GM12878 (cell line): Measurements from ENCODE around the gene GP9. TPM values are rescaled to one million over a fixed set of nuclear protein-coding genes. Genes with fewer than 3 reads are reported as not detected.

ENCODE experiments used
- ATAC-seq: fragments of 200-7000 bp; cut with Tn5 transposase; 3 replicates; pipeline ENCODE4 v1.9.1; 2020; ENCODE audit warnings: mild to moderate bottlenecking, moderate library complexity
- BruUV-seq: library from RNA; stranded (reverse); fragments of 400-500 nt; replicated peaks from 2 replicates; lab custom pipeline; 2021; lab: Mats Ljungman, UMichigan
- CTCF ChIA-PET: fragments of 300-600 bp; sonication (Branson Sonifier 250); formaldehyde crosslinking; extraction: SDS; loops from one replicate; lab custom pipeline; 2021; ENCODE audit warnings: inconsistent platforms; lab: Yijun Ruan, JAX
- POLR2A ChIA-PET: fragments of 350-600 bp; formaldehyde crosslinking; extraction: SDS; loops from one replicate; lab custom pipeline; 2021; ENCODE audit warnings: inconsistent platforms; lab: Charles Lee
- RAD21 ChIA-PET: fragments of 300-600 bp; sonication (Branson Sonifier 250); formaldehyde crosslinking; loops from one replicate; lab custom pipeline; 2023; ENCODE audit warnings: antibody characterized with exemption; ENCODE audit not compliant: unreplicated experiment; lab: Charles Lee
- SMC1A ChIA-PET: fragments of 300-600 bp; sonication (Branson Sonifier 250); formaldehyde crosslinking; loops from one replicate; lab custom pipeline; 2023; ENCODE audit not compliant: unreplicated experiment, uncharacterized antibody; lab: Charles Lee
- DNase-seq: peaks from one replicate; pipeline ENCODE4 v3.0.0-alpha.2; 2011; ENCODE audit warnings: low read depth, low spot score
- FAIRE-seq: peaks from 3 replicates; lab custom pipeline; 2011; peaks lifted over from hg19 to GRCh38; lab: Jason Lieb, UNC
- H2AFZ ChIP-seq: 2 replicates; pipeline ENCODE4 v1.6.0; 2011; ENCODE audit warnings: low read depth, low read length, control low read depth; ENCODE audit not compliant: control insufficient read depth
- H3K27ac ChIP-seq: 2 replicates; pipeline ENCODE4 v1.5.1; 2011; ENCODE audit warnings: control low read depth; ENCODE audit not compliant: control insufficient read depth, insufficient read depth
- H3K27me3 ChIP-seq, 2 experiments: replicated peaks in 1 of 2; 2 replicates each; pipeline versions ENCODE4 v1.6.0 to v1.6.1; 2011; ENCODE audit warnings: low read length in 1 of 2; ENCODE audit not compliant: control insufficient read depth in 2 of 2, insufficient read depth in 2 of 2
- H3K36me3 ChIP-seq, 2 experiments: 2 replicates each; pipeline ENCODE4 v1.5.1; 2011; ENCODE audit warnings: low read length in 1 of 2; ENCODE audit not compliant: control insufficient read depth in 2 of 2, insufficient read depth in 2 of 2
- H3K4me1 ChIP-seq: 2 replicates; pipeline ENCODE4 v1.6.1; 2011; ENCODE audit warnings: mild to moderate bottlenecking, low read length, moderate library complexity, mixed read lengths; ENCODE audit not compliant: control insufficient read depth, insufficient read depth
- H3K4me2 ChIP-seq: 2 replicates; pipeline ENCODE4 v1.6.0; 2011; ENCODE audit warnings: control low read depth; ENCODE audit not compliant: control insufficient read depth, insufficient read depth
- H3K4me3 ChIP-seq: fragments of 200-600 bp; sonication (generic); 2 replicates; pipeline ENCODE4 v1.5.1; 2016
- H3K79me2 ChIP-seq: 2 replicates; pipeline ENCODE4 v1.6.0; 2011; ENCODE audit warnings: low read length; ENCODE audit not compliant: control insufficient read depth, insufficient read depth
- H3K9ac ChIP-seq: 2 replicates; pipeline ENCODE4 v1.8.0; 2011; ENCODE audit warnings: low read length, control low read depth, mixed read lengths; ENCODE audit not compliant: control insufficient read depth, insufficient read depth
- H3K9me3 ChIP-seq: replicated peaks from 3 replicates; pipeline ENCODE4 v1.5.1; 2011; ENCODE audit warnings: mild to moderate bottlenecking, low read length; ENCODE audit not compliant: control insufficient read depth, insufficient read depth
- H4K20me1 ChIP-seq: 2 replicates; pipeline ENCODE4 v1.6.0; 2011; ENCODE audit not compliant: control insufficient read depth, insufficient read depth
- ATF7 ChIP-seq: fragments of 450-650 bp; IDR thresholded peaks from 2 replicates; pipeline ENCODE4 v1.6.1; 2016; ENCODE audit warnings: low read depth, mild to moderate bottlenecking
- BHLHE40 ChIP-seq, 2 experiments: fragments of 450-650 bp in 1 of 2; IDR thresholded peaks; 2 replicates each; pipeline ENCODE4 v1.6.1; 2011 to 2017; ENCODE audit warnings: low read depth in 2 of 2, borderline replicate concordance in 1 of 2, improper control_type of control experiment in 1 of 2, low read length in 1 of 2, mild to moderate bottlenecking in 1 of 2
- CTCF ChIP-seq, 3 experiments: IDR thresholded peaks in 2 of 3; conservative IDR thresholded peaks in 1 of 3; 2 replicates each; pipeline ENCODE4 v1.5.1; 2011; ENCODE audit warnings: low read depth in 3 of 3, low read length in 3 of 3, mild to moderate bottlenecking in 3 of 3, control low read depth in 2 of 3, moderate library complexity in 2 of 3, inconsistent platforms in 1 of 3, mixed read lengths in 1 of 3; ENCODE audit not compliant: control insufficient read depth in 2 of 3, insufficient read depth in 1 of 3; ENCODE audit errors: extremely low read depth in 1 of 3
- E2F4 ChIP-seq: IDR thresholded peaks from 2 replicates; pipeline ENCODE4 v1.6.1; 2012; ENCODE audit warnings: low read depth, low read length, improper control_type of control experiment
- EGR1 ChIP-seq, 2 experiments: IDR thresholded peaks; 1 replicate in 1 of 2; 2 replicates in 1 of 2; pipeline ENCODE4 v1.6.1; 2011 to 2012; ENCODE audit warnings: low read depth in 2 of 2, low read length in 2 of 2, borderline replicate concordance in 1 of 2, mild to moderate bottlenecking in 1 of 2, moderate library complexity in 1 of 2
- JUNB ChIP-seq: IDR thresholded peaks from 2 replicates; pipeline ENCODE4 v1.6.1; 2016; ENCODE audit warnings: antibody characterized with exemption, mild to moderate bottlenecking
- RB1 ChIP-seq: fragments of 450-650 bp; formaldehyde crosslinking; IDR thresholded peaks from 2 replicates; pipeline ENCODE4 v1.6.1; 2017; ENCODE audit warnings: mild to moderate bottlenecking, borderline replicate concordance
- SMAD5 ChIP-seq: IDR thresholded peaks from 2 replicates; pipeline ENCODE4 v1.6.1; 2016; ENCODE audit warnings: antibody characterized with exemption, low read depth
- TCF12 ChIP-seq: IDR thresholded peaks from 2 replicates; pipeline ENCODE4 v1.6.1; 2011; ENCODE audit warnings: low read depth, mild to moderate bottlenecking, low read length
- TCF3 ChIP-seq: IDR thresholded peaks from 2 replicates; pipeline ENCODE4 v1.6.1; 2012; ENCODE audit warnings: low read depth, mild to moderate bottlenecking, low read length, borderline replicate concordance; ENCODE audit not compliant: insufficient read depth
- ZNF24 ChIP-seq: fragments of 450-650 bp; IDR thresholded peaks from 2 replicates; pipeline ENCODE4 v1.6.1; 2017; ENCODE audit warnings: antibody characterized with exemption, mild to moderate bottlenecking
- ZNF622 ChIP-seq: fragments of 450-650 bp; IDR thresholded peaks from 2 replicates; pipeline ENCODE4 v1.6.1; 2017; ENCODE audit warnings: mild to moderate bottlenecking, inconsistent platforms
- WGBS: methylation state at CpG from one replicate; pipeline ENCODE4 v1.1.6; 2016; ENCODE audit warnings: low lambda C conversion rate; ENCODE audit not compliant: insufficient replicate concordance, insufficient coverage; ENCODE audit errors: missing lambda C conversion rate; 5-methylcytosine and 5-hydroxymethylcytosine counted together
- in situ Hi-C: fragments of 300-500 bp; cut with MboI; formaldehyde crosslinking; loops from 9 replicates; pipeline ENCODE4 v1.14.3; 2018; ENCODE audit warnings: mixed read lengths
- intact Hi-C: fragments of 100-400 bp; cut with micrococcal nuclease; formaldehyde crosslinking; loops from one replicate; pipeline ENCODE4 v1.14.2; 2022; ENCODE audit not compliant: unreplicated experiment
- polyA plus RNA-seq, 11 experiments: library from polyadenylated mRNA; depleted of rRNA in 4 of 11; unstranded in 6 of 11; stranded (reverse) in 5 of 11; fragments of >200 nt; fragmentation: Nextera tagmentation in 4 of 11; fragmentation: Illumina TruSeq in 1 of 11; extraction: Ambion mirVana in 4 of 11; extraction: Trizol in 1 of 11; gene quantifications; 1 replicate in 1 of 11; 2 replicates in 10 of 11; pipeline versions ENCODE4 v1.2.1 to v1.2.3, GENCODE V29; 2011 to 2016; ENCODE audit warnings: inconsistent platforms in 2 of 11, missing spikeins in 2 of 11, low read depth in 1 of 11
- total RNA-seq, 4 experiments: library from RNA; depleted of rRNA in 3 of 4; stranded (reverse); fragments of >200 nt in 3 of 4; fragmentation: Illumina TruSeq in 1 of 4; extraction: Trizol in 1 of 4; gene quantifications; 2 replicates each; pipeline versions ENCODE4 v1.2.1 to v1.2.3, GENCODE V29; 2013 to 2021
- TF ChIP-seq, protein P1 (sequence below): fragments of 450-650 bp; IDR thresholded peaks from 2 replicates; pipeline ENCODE4 v1.6.1; 2018; ENCODE audit warnings: borderline replicate concordance, mild to moderate bottlenecking; ENCODE audit not compliant: partially characterized antibody

GP9 gene
- total and polyA plus RNA-seq, 10 of the 15 experiments (the other 5 are each of a cell fraction or from before 2014, with no cell fraction given) = 0.15 TPM; not detected in 9

GRCh38 chr3:129016356-129016719 is 44.2 kb upstream of the GP9 start:
- 8% methylated on average over 6 of the region's 6 CpGs for WGBS
- no peak for FAIRE-seq
- H3K4me2 ChIP-seq = no peak overlapping the region
- no peak overlapping the region for H3K9ac ChIP-seq
- no peaks in the 10 kb centered on the region for H4K20me1 ChIP-seq
- TF ChIP-seq TCF12 (0 out of 2 replicates have a peak, but pooled peaks have one; percentile 18), E2F4 (no peak), JUNB (no peak), TCF3 (no peak), BHLHE40 (IDR thresholded peaks at IDR 0.05; ENCODE audit: borderline replicate concordance in 1 of 2, low read depth in 2 of 2, low read length in 1 of 2) (peak in 1 of 2 experiments; percentile 43; a peak in 1 of 4 replicates), EGR1 (IDR thresholded peaks at IDR 0.05; ENCODE audit: borderline replicate concordance in 1 of 2, low read depth in 2 of 2, low read length in 2 of 2) (no peak), ZNF24 (no peak), CTCF (IDR thresholded peaks at IDR 0.05 in 2 of 3, conservative IDR thresholded peaks at IDR 0.05 in 1 of 3; ENCODE audit: control insufficient read depth in 2 of 3, extremely low read depth in 1 of 3, insufficient read depth in 1 of 3, low read depth in 3 of 3, low read length in 3 of 3) (peak in 1 of 3 experiments; percentile 12; a peak in 1 of 6 replicates), ATF7 (no peak), RB1 (no peak), ZNF622 (no peak), SMAD5 (no peak)
- TF ChIP-seq, protein P1, sequence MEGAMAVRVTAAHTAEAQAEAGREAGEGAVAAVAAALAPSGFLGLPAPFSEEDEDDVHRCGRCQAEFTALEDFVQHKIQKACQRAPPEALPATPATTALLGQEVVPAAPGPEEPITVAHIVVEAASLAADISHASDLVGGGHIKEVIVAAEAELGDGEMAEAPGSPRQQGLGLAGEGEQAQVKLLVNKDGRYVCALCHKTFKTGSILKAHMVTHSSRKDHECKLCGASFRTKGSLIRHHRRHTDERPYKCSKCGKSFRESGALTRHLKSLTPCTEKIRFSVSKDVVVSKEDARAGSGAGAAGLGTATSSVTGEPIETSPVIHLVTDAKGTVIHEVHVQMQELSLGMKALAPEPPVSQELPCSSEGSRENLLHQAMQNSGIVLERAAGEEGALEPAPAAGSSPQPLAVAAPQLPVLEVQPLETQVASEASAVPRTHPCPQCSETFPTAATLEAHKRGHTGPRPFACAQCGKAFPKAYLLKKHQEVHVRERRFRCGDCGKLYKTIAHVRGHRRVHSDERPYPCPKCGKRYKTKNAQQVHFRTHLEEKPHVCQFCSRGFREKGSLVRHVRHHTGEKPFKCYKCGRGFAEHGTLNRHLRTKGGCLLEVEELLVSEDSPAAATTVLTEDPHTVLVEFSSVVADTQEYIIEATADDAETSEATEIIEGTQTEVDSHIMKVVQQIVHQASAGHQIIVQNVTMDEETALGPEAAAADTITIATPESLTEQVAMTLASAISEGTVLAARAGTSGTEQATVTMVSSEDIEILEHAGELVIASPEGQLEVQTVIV = no peak
- H3K27ac ChIP-seq = no peak overlapping the region
- H3K4me3 ChIP-seq = no peak overlapping the region
- no peaks in the 10 kb centered on the region for H3K36me3 ChIP-seq
- peaks cover 19% of the 10 kb centered on the region for H3K4me1 ChIP-seq
- DNase-seq = no peak
- ChIA-PET POLR2A (interaction anchor here (1.5 to 1.7 kb wide), 2 partner anchors 11 to 105 kb away, joined by 3 to 10 read pairs; partner anchors contain the start of gene RAB43), CTCF (interaction anchor here (0.6 to 4.0 kb wide), 14 partner anchors 10 to 280 kb away, joined by 3 to 39 read pairs (median 8); partner anchors contain the start of genes CFAP92 and COPG1), RAD21 (interaction anchor here (1.0 to 2.4 kb wide), 7 partner anchors 10 to 230 kb away, joined by 3 to 26 read pairs (median 7); partner anchors contain the start of genes CFAP92 and RAB43), SMC1A (interaction anchor here (1.4 to 2.8 kb wide), 6 partner anchors 10 to 229 kb away, joined by 4 to 22 read pairs (median 8); no protein-coding TSS in a partner anchor)
- peak overlapping the region; percentile 24; the same call in 1 of the 2 replicates for H2AFZ ChIP-seq
- BruUV-seq = no TSS peak
- no peaks in the 10 kb centered on the region for H3K79me2 ChIP-seq
- H3K27me3 ChIP-seq = no peaks in the 10 kb centered on the region
- peak; percentile 77 for ATAC-seq
- in situ Hi-C loops (no loop called here), intact Hi-C loops (no loop called here)
- no peaks in the 10 kb centered on the region for H3K9me3 ChIP-seq
